Suprapubic skin (tissue), 4 donors: ENCODE measurements around the gene CLEC3A.

Experiments used
- CTCF ChIP-seq, 2 donors: fragments of 200-600 bp in 1 of 2; fragments of 450-650 bp in 1 of 2; sonication (generic) in 1 of 2; IDR thresholded peaks; one replicate each; pipeline ENCODE4 v1.5.1; 2016 to 2019; ENCODE audit warnings: antibody characterized with exemption in 2 of 2, mild to moderate bottlenecking in 1 of 2, moderate library complexity in 1 of 2
- POLR2A ChIP-seq, 2 donors: fragments of 450-650 bp; IDR thresholded peaks; one replicate each; pipeline ENCODE4 v1.6.1; 2017; ENCODE audit warnings: antibody characterized with exemption in 2 of 2, mild to moderate bottlenecking in 2 of 2, moderate library complexity in 2 of 2
- POLR2AphosphoS5 ChIP-seq, 3 donors: sonication (generic); formaldehyde crosslinking; IDR thresholded peaks; one replicate each; pipeline ENCODE4 v1.6.1; 2017; ENCODE audit warnings: antibody characterized with exemption in 3 of 3

- TF ChIP-seq POLR2A (IDR thresholded peaks at IDR 0.05) (no peak), CTCF (IDR thresholded peaks at IDR 0.05) (no peak), POLR2AphosphoS5 (IDR thresholded peaks at IDR 0.05) (no peak)
These were observed 49.9 kb downstream of the CLEC3A start for GRCh38 chr16:78072275-78072674.
